Epithelial cell of esophagus (primary cell): ENCODE results near the gene MYO5B.
"Not testable (repeated sequence)": the region's sequence is repeated elsewhere in the genome, so short reads cannot be mapped to it uniquely, and the experiment has no call there.

ENCODE experiments used
- DNase-seq: peaks from one replicate; pipeline ENCODE4 v3.0.0; 2010; ENCODE audit warnings: low read depth
- H3K4me3 ChIP-seq: 2 replicates; pipeline ENCODE4 v1.5.1; 2011; ENCODE audit warnings: mild to moderate bottlenecking, low read length, control low read depth
- TF ChIP-seq, protein P1 (sequence below): IDR thresholded peaks from 2 replicates; pipeline ENCODE4 v1.5.1; 2011; ENCODE audit warnings: low read depth, mild to moderate bottlenecking, low read length, control low read depth, inconsistent platforms; ENCODE audit not compliant: insufficient read depth; ENCODE audit errors: missing control alignments

Gene MYO5B

GRCh38 chr18:50096766-50097435 is 98.0 kb downstream of the MYO5B start:
- TF ChIP-seq, protein P1, sequence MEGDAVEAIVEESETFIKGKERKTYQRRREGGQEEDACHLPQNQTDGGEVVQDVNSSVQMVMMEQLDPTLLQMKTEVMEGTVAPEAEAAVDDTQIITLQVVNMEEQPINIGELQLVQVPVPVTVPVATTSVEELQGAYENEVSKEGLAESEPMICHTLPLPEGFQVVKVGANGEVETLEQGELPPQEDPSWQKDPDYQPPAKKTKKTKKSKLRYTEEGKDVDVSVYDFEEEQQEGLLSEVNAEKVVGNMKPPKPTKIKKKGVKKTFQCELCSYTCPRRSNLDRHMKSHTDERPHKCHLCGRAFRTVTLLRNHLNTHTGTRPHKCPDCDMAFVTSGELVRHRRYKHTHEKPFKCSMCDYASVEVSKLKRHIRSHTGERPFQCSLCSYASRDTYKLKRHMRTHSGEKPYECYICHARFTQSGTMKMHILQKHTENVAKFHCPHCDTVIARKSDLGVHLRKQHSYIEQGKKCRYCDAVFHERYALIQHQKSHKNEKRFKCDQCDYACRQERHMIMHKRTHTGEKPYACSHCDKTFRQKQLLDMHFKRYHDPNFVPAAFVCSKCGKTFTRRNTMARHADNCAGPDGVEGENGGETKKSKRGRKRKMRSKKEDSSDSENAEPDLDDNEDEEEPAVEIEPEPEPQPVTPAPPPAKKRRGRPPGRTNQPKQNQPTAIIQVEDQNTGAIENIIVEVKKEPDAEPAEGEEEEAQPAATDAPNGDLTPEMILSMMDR, result no peak
- DNase-seq, result peak; percentile 77

DNA sequence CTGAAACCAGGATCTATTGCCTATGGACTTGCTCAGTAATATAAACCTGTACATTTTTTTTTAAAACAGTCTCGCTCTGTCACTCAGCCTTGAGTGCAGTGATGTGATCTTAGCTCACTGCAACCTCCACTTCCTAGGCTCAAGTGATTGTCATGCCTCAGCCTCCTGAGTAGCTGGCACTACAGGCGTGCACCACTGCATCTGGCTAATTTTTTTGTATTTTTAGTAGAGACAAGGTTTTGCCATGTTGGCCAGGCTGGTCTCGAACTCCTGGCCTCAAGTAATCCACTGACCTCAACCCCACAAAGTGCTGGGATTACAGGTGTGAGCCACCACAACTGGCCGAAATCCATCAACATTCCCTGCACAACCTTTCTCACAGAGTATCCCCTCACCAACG is 100.2 kb downstream of the MYO5B start:
- not testable (repeated sequence) for DNase-seq, H3K4me3 ChIP-seq

More at GRCh38 chr18:50096766-50097435, 98.0 kb downstream of the MYO5B start:
- no peak overlapping the region for H3K4me3 ChIP-seq

DNA sequence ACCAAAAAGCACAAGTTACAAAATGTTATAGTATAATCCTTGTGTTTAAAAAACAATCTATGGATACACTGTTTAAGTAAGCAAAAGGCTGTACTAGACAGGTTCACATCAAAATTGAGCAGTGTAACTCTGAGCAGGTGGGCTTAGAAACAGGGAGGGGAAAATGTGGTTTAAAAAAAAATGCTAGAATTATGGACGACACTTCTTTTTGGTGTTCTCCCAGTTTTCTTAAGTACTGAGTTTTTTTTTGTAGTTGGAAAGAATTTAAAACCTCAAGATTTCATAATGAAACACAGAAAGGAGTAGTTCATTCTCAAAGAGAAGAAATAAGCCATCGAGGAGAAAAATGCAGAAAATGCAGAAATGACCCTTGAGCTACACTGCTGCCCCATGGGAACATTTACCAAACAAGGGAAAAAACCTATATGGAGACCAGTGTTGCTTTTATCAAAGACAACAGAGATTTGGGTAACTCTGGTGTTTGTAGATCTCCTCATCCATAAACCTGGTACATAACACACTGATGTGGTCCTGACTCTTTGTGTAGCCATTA is 100.7 kb downstream of the MYO5B start:
- H3K4me3 ChIP-seq, result no peak overlapping the region
- TF ChIP-seq, protein P1, result no peak
- no peak for DNase-seq

DNA sequence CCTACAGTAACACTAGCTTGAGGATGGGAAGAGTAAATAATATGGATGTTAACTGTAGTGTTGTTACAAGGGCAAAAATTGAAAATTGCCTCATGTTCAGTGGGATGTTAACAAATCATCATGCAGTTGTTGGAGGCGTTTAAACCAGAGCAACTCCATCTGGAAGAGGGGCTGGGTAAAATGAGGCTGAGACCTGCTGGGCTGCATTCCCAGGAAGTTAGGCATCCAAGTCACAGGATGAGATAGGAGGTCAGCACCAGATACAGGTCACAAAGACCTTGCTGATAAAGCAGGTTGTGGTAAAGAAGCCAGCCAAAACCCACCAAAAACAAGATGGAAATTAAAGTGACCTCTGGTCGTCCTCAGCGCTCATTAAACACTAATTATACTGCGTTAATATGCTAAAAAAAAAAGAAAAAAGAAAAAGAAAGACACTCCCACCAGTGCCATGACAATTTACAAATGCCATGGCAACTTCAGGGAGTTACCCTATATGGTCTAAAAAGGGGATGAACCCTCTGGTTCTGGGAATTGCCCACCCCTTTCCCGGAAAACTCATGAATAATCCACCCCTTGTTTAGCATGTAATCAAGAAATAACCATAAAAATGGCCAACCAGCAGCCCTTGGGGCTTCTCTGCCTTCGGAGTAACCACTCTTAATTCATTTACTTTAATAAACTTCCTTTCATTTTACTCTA is 101.4 kb downstream of the MYO5B start:
- no peak overlapping the region for H3K4me3 ChIP-seq
- TF ChIP-seq, protein P1, result no peak
- DNase-seq, result peak; percentile 20

- no peak overlapping the region for H3K4me3 ChIP-seq
- TF ChIP-seq, protein P1, result no peak
- DNase-seq, result no peak
Measured at GRCh38 chr18:50092245-50092805, 102.6 kb downstream of the MYO5B start.

- TF ChIP-seq, protein P1, result no peak
- no peak for DNase-seq
Measured at GRCh38 chr18:50091509-50092244, 103.3 kb downstream of the MYO5B start.

More at GRCh38 chr18:50091509-50092244, 103.3 kb downstream of the MYO5B start:
- no peak overlapping the region for H3K4me3 ChIP-seq
